ENCODE results near the gene WAPL.

The WAPL gene

DNA sequence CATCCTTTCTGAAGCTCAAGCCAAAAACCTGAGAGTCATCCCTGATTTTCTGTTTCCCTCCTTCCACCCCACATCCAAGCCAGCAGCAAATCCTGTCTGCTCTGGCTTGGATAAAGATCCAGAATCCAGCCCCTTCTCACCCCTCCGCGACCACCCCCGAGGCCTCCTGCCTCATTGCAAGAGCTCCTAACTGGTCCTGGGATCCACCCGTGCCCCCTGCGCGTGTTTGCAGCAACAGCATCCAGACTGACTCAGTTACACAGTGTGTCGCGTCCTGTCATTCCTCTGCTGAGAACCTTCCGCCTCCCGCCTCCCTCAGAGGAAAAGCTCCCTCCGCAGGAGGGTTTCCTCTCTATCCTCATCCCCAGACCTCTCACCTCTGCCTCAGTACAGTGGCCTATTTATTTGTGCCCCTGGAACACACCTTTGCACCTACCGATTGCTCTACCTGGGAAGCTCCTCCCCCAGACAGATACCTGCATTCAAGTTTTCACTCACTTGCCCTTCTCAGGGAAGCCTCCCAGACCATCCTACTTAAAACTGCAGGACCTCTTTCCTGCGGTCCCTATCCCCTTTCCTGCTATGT, 133.4 kb downstream of the WAPL start:
- DNase-seq, result no peak

- no peak for DNase-seq
These were observed 134.3 kb downstream of the WAPL start for GRCh38 chr10:86387178-86387794.

DNA sequence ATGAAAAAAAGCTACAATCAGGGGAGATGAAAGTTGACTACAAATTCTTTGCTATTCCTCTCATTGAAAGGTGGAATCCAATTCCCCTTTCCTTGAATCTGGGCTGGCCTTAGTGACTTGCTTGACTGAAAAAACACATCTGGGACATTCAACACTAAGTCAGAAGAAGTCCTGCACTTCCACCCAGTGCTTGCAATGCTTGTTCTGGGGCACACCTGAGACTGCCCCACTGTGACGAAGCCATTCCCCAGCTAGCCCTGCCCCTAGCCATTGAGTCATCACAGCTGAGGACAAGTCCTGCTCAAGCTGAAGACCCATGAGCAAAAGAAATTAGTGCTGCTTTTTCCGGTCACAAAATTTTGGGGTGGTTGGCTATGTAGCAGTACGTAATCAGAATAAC, 135.8 kb downstream of the WAPL start:
- DNase-seq, result no peak
